ENCODE data around the gene WBP1.
"Not testable (repeated sequence)": the region's sequence is repeated elsewhere in the genome, so short reads cannot be mapped to it uniquely, and the experiment has no call there.

WBP1 gene

DNA sequence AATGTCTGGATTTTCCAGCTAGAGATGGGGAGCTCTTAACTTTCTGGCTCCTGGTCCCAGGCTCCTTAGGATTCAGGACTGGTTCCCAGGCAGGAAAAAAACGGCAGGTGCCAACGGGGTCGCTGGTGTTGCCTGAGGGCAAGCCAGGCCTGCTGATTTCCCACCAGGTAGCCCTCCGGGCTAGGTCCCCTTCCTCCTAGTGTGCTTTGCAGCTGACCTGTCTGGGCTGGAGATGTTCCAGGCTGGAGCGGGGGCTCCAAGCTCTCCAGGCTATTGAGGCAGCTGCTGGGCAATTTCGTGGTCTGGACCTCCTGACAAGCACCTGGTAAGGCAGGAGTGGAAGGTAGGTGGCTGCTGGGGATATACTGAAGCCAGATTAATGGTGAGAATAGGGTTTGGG lies 16.2 kb downstream of the WBP1 start:
- no peak for DNase-seq
- Histone ChIP-seq H3K27me3 (replicated peaks) (no peaks in the 10 kb centered on the region), H3K4me3 (ENCODE audit: low read depth, low read length) (no peak overlapping the region), H3K27ac (no peak overlapping the region), H3K36me3 (replicated peaks) (peaks cover 15% of the 10 kb centered on the region)
- no peak for TF ChIP-seq CTCF (IDR thresholded peaks at IDR 0.05; ENCODE audit: low read depth, low read length, missing control alignments)
- in situ Hi-C loops (cut with HindIII; ENCODE audit: low pct_ligation_motif_present, low sequenced_read_pairs) = no loop called here

GRCh38 chr2:74474899-74475298 lies 16.7 kb downstream of the WBP1 start:
- peak; percentile 57 for TF ChIP-seq CTCF (IDR thresholded peaks at IDR 0.05; ENCODE audit: low read depth, low read length, missing control alignments)
- no peak overlapping the region for H3K27ac ChIP-seq
- no peak overlapping the region for H3K4me3 ChIP-seq (ENCODE audit: low read depth, low read length)
- no peaks in the 10 kb centered on the region for H3K27me3 ChIP-seq (replicated peaks)
- peaks cover 15% of the 10 kb centered on the region for H3K36me3 ChIP-seq (replicated peaks)
- no peak for DNase-seq
- in situ Hi-C loops (cut with HindIII; ENCODE audit: low pct_ligation_motif_present, low sequenced_read_pairs) = no loop called here

DNA sequence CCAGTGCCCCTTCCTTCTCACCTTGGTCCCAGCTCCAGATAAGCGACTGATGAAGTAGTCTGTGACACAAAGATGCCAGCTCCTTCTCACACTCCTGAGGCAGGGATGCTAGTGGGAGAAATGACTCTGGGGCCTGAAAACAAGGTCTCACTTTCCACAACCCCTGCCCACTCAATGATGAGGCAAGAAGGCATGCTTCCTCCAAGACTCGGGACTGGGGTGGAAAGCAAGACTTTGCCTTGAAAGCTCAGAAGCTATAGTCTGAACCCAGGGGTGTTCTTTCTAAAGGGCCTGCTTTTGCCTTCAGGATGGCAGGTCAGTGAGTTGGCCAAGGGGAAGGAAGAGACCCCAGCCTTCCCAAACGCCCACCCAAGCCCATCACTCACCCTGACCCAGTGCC lies 23.2 kb downstream of the WBP1 start:
- no peak for DNase-seq
- no peak overlapping the region for H3K27ac ChIP-seq
- H3K27me3 ChIP-seq (replicated peaks) = no peaks in the 10 kb centered on the region
- TF ChIP-seq CTCF (IDR thresholded peaks at IDR 0.05; ENCODE audit: low read depth, low read length, missing control alignments) = no peak
- H3K4me3 ChIP-seq (ENCODE audit: low read depth, low read length) = peak overlapping the region; percentile 99
- in situ Hi-C loops (cut with HindIII; ENCODE audit: low pct_ligation_motif_present, low sequenced_read_pairs) = no loop called here
- peaks cover 4% of the 10 kb centered on the region for H3K36me3 ChIP-seq (replicated peaks)

GRCh38 chr2:74481961-74482800 lies 23.9 kb downstream of the WBP1 start:
- Histone ChIP-seq H3K36me3 (replicated peaks) (peaks cover 4% of the 10 kb centered on the region), H3K27ac (peak overlapping the region; percentile 65), H3K4me3 (ENCODE audit: low read depth, low read length) (peak overlapping the region; percentile 99), H3K27me3 (replicated peaks) (no peaks in the 10 kb centered on the region)
- in situ Hi-C loops (cut with HindIII; ENCODE audit: low pct_ligation_motif_present, low sequenced_read_pairs) = no loop called here
- no peak for TF ChIP-seq CTCF (IDR thresholded peaks at IDR 0.05; ENCODE audit: low read depth, low read length, missing control alignments)
- DNase-seq = no peak

DNA sequence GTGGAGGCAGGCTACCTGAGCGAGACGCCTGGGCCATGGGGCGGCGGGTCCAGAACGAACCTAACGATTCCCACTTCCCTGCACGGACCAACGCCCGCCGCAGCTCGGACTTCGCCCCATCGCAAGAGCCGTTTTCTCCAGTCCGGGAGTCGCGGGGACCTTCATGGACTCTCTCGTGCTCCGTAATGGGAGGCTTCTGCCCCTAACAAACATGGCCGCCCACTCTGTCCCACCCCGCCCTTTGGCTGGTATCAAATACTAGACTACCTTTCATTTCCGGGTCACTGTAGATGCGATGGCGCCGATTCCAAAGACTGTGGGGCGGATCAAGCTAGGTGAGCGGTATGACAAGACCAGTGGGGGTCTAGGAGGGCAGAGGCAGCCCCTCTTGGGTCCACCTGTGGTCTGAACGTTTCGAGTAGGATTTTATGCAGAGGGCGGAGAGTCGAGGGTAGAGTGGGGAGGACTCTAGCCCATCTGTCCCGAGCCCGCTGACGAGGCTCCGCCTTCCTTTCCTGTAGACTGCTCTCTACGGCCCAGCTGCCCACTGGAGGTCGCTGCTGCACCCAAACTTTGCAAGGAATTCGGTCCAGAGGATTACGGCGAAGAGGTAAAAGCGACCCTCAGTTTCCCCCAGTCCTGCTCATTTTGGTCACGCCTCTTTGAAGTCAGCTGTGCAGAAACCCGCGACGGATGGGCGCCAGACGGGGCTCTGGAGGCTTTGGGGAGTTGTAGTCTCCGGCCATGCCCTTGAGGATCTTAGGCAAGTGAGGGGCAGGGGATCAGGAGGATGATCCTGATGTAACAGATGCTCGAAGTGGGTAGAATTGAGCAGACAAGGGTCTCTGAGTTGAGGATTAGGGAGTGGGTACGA lies 24.8 kb downstream of the WBP1 start, which contains the start of the genes CCDC142 and TTC31:
Gene CCDC142, minus strand, starts transcription at position 198 of the 874 bp plus-strand sequence. Its CDS starts 161 bp downstream, at position 37.
Gene TTC31, plus strand, starts transcription at position 281 of the 874 bp plus-strand sequence. Its CDS starts 15 bp downstream, at position 296.
- TF ChIP-seq CTCF (IDR thresholded peaks at IDR 0.05; ENCODE audit: low read depth, low read length, missing control alignments) = peak; percentile 92
- no peaks in the 10 kb centered on the region for H3K27me3 ChIP-seq (replicated peaks)
- peaks cover 4% of the 10 kb centered on the region for H3K36me3 ChIP-seq (replicated peaks)
- H3K4me3 ChIP-seq (ENCODE audit: low read depth, low read length) = peak within 1 kb of the TSS; percentile 99
- in situ Hi-C loops (cut with HindIII; ENCODE audit: low pct_ligation_motif_present, low sequenced_read_pairs) = no loop called here
- H3K27ac ChIP-seq = peak within 1 kb of the TSS; percentile 65
- peak; percentile 96 for DNase-seq

DNA sequence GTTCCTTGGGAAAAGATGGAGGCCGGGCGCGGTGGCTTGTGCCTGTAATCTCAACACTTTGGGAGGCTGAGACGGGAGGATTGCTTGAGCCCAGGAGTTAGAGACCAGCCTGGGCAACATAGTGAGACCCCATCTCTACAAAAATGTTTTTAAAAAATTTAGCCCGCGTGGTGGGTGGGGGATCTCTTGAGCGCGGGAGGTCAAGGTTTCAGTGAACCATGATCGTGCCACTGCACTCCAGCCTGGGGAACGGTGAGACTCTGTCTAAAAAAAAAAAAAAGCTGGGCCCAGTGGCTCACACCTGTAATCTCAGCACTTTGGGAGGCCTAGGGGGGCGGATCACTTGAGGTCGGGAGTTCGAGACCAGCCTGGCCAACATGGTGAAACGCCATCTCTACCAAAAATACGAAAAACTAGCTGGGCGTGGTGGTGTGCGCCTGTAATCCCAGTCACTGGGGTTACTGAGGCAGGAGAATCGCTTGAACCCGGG lies 25.5 kb downstream of the WBP1 start:
- H3K4me3 ChIP-seq (ENCODE audit: low read depth, low read length) = peak overlapping the region; percentile 99
- H3K27ac ChIP-seq; H3K36me3 ChIP-seq (replicated peaks); H3K27me3 ChIP-seq (replicated peaks); DNase-seq; in situ Hi-C loops (cut with HindIII; ENCODE audit: low pct_ligation_motif_present, low sequenced_read_pairs): not testable (repeated sequence)

All from brain microvascular endothelial cell (primary cell).